Type B pancreatic cell (in vitro differentiated cells): Measurements from ENCODE around the gene TMEM190. TPM values are rescaled to one million over a fixed set of nuclear protein-coding genes. Genes with fewer than 3 reads are reported as not detected.

ENCODE experiments used
- DNase-seq: peaks from one replicate; pipeline ENCODE4 v3.0.0; 2021; ENCODE audit warnings: mixed read lengths; ENCODE audit not compliant: unreplicated experiment; ENCODE audit errors: extremely low spot score
- H3K27ac Mint-ChIP-seq: 2 replicates; pipeline ENCODE4 v1.8.0; 2021; ENCODE audit warnings: mild to moderate bottlenecking, mixed read lengths
- H3K27me3 Mint-ChIP-seq: 2 replicates; pipeline ENCODE4 v1.8.0; 2021; ENCODE audit warnings: mixed read lengths
- H3K36me3 Mint-ChIP-seq: 2 replicates; pipeline ENCODE4 v1.8.0; 2021; ENCODE audit warnings: mixed read lengths
- H3K4me1 Mint-ChIP-seq: one replicate; pipeline ENCODE4 v1.8.0; 2021; ENCODE audit warnings: mixed read lengths; ENCODE audit not compliant: unreplicated experiment
- H3K4me3 Mint-ChIP-seq: 2 replicates; pipeline ENCODE4 v1.8.0; 2021; ENCODE audit warnings: mild to moderate bottlenecking, mixed read lengths
- H3K9me3 Mint-ChIP-seq: 2 replicates; pipeline ENCODE4 v1.8.0; 2021; ENCODE audit warnings: mixed read lengths
- total RNA-seq: library from RNA; stranded (reverse); gene quantifications from 2 replicates; pipeline ENCODE4 v1.2.1, GENCODE V29; 2021; ENCODE audit warnings: low replicate concordance
- TF ChIP-seq, protein P1 (sequence below): fragments of 200-600 bp; sonication (generic); conservative IDR thresholded peaks from 2 replicates; pipeline ENCODE4 v1.5.0; 2021; ENCODE audit warnings: antibody characterized with exemption, mild to moderate bottlenecking

Gene TMEM190
- total RNA-seq, 1 donor from 2014 or later, result 2.8 TPM

DNA sequence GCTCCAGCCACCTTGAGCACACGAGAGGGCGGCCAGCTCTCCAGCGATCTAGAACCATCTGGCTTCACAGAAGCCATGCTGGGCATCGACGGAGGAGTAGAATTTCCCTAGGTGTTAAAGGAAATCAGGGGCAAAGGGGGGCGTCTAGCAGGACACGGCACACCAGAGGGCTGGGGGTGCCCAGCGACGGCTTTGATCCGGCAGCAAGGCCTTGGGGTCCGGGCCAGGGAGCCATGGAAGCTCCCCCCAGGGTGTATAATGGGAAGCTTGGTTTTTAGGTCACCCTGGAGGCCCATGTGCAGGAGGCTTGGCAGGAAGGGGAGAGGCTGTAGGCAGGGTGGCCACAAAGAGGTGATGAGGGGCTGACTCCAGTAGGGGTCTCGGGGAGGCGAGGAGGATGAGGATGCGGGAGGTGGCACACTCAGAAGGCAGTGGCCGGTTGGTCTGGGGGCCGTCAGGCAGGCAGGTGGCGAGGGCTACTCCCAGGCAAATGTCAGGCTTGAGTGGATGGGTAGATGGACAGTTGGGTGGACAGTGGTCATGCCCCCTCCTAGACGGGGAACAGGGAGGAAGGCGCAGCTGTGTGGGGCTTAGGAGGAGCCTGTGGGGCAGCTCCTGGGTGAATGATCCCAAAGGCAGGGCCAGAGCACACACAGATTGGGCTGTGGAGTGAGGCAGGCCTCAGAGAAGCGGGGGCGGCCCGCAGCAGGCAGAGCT is 31.4 kb upstream of the TMEM190 start:
- TF ChIP-seq, protein P1, sequence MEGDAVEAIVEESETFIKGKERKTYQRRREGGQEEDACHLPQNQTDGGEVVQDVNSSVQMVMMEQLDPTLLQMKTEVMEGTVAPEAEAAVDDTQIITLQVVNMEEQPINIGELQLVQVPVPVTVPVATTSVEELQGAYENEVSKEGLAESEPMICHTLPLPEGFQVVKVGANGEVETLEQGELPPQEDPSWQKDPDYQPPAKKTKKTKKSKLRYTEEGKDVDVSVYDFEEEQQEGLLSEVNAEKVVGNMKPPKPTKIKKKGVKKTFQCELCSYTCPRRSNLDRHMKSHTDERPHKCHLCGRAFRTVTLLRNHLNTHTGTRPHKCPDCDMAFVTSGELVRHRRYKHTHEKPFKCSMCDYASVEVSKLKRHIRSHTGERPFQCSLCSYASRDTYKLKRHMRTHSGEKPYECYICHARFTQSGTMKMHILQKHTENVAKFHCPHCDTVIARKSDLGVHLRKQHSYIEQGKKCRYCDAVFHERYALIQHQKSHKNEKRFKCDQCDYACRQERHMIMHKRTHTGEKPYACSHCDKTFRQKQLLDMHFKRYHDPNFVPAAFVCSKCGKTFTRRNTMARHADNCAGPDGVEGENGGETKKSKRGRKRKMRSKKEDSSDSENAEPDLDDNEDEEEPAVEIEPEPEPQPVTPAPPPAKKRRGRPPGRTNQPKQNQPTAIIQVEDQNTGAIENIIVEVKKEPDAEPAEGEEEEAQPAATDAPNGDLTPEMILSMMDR, result no peak
- Mint-ChIP-seq H3K27ac (peak overlapping the region; percentile 21), H3K36me3 (no peaks in the 10 kb centered on the region), H3K27me3 (no peaks in the 10 kb centered on the region), H3K9me3 (no peaks in the 10 kb centered on the region), H3K4me1 (peaks cover 15% of the 10 kb centered on the region), H3K4me3 (no peak overlapping the region)
- no peak for DNase-seq

DNA sequence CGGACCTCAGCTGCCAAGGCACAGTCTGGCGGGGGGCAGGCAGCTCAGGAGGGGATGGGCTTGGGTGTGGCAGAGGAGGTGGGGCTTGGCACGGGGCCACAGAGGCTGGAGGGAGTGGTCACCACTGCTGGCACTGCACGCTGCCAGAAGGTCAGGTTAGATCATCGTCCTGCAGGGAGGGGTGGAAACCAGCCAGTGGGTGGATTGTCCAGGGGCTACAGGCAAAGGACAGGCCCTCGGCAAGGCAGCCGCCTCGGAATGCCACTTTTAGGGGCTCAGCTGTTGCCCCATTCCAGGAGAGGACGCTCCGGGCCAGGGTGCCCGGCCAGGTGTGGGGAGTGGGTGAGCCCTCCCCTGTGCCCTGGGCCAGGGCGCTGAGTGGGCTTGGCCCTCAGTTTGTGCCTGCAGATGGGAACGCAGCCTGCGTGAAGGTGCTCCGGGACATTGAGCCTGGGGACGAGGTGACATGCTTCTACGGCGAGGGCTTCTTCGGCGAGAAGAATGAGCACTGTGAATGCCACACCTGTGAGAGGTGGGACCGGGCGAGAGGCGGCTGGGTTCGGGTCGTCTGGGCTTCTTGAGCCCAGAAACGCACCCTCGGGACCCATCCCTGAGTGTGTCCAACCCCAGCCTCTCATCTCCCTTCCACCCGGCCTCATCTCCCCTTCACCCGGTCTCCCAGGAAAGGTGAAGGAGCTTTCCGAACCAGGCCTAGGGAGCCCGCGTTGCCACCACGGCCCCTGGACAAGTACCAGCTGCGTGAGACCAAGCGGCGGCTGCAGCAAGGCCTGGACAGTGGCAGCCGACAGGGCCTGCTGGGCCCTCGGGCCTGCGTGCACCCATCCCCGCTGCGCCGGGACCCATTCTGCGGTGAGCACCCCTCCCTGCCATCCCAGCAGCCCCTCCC is 30.6 kb upstream of the TMEM190 start:
- Mint-ChIP-seq H3K9me3 (no peaks in the 10 kb centered on the region), H3K27ac (no peak overlapping the region), H3K36me3 (no peaks in the 10 kb centered on the region), H3K27me3 (peaks cover 8% of the 10 kb centered on the region), H3K4me3 (no peak overlapping the region), H3K4me1 (peaks cover 15% of the 10 kb centered on the region)
- TF ChIP-seq, protein P1, result no peak
- no peak for DNase-seq

DNA sequence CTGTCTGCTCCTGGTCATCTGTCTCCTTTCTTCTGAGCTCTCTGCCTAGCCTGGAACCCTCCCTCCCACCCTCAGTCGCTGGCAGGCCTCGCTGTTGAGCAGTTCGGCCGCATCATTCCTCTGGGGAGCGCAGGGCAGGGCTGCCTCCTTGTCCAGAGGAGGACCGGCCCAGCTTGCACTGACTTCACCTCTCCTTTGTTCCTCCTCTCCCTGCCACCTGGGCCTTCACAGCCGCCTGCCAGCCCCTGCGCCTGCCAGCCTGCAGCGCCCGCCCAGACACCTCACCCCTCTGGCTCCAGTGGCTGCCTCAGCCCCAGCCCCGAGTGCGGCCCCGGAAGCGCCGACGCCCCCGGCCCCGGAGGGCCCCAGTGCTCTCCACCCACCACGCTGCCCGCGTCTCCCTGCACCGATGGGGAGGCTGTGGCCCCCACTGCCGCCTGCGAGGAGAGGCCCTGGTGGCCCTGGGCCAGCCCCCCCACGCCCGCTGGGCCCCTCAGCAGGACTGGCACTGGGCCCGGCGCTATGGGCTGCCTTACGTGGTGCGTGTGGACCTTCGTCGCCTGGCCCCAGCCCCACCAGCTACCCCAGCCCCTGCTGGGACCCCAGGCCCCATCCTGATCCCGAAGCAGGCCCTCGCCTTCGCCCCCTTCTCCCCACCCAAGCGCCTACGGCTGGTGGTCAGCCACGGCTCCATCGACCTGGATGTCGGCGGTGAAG is 29.7 kb upstream of the TMEM190 start:
- no peak for DNase-seq
- no peak overlapping the region for H3K27ac Mint-ChIP-seq
- H3K4me1 Mint-ChIP-seq, result peaks cover 15% of the 10 kb centered on the region
- no peaks in the 10 kb centered on the region for H3K36me3 Mint-ChIP-seq
- H3K4me3 Mint-ChIP-seq, result no peak overlapping the region
- H3K9me3 Mint-ChIP-seq, result no peaks in the 10 kb centered on the region
- TF ChIP-seq, protein P1, result no peak
- H3K27me3 Mint-ChIP-seq, result peaks cover 16% of the 10 kb centered on the region

DNA sequence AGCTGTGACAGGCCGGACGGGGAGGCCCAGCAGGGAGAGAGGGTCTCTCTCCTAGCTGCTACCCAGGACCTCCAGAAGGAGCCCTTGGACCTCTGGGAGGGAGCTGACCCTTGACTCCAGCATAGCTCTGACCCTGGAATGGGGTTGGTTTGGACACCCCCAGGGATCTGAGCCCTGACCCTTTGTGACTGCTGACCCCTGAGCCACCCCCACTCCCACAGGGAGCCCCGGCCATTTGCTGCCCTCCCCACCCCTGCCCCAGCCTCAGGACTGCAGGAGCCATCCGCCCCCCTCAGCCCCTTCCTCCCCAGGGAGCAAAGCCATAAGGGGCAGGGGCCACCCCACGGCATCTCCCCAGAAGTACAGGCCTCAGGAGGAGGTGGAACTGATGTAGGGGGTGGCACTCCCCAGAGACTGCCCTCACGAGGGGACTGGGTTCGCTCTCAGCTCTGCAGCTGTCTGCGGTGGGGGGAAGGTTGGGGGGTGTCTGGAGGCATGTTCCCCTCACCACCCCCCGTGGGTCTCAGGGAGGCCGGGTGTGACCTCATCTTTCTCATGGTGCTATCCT is 29.1 kb upstream of the TMEM190 start:
- Mint-ChIP-seq H3K36me3 (no peaks in the 10 kb centered on the region), H3K9me3 (no peaks in the 10 kb centered on the region), H3K4me1 (peaks cover 15% of the 10 kb centered on the region), H3K4me3 (no peak overlapping the region), H3K27me3 (peaks cover 22% of the 10 kb centered on the region), H3K27ac (no peak overlapping the region)
- DNase-seq, result no peak
- TF ChIP-seq, protein P1, result no peak

DNA sequence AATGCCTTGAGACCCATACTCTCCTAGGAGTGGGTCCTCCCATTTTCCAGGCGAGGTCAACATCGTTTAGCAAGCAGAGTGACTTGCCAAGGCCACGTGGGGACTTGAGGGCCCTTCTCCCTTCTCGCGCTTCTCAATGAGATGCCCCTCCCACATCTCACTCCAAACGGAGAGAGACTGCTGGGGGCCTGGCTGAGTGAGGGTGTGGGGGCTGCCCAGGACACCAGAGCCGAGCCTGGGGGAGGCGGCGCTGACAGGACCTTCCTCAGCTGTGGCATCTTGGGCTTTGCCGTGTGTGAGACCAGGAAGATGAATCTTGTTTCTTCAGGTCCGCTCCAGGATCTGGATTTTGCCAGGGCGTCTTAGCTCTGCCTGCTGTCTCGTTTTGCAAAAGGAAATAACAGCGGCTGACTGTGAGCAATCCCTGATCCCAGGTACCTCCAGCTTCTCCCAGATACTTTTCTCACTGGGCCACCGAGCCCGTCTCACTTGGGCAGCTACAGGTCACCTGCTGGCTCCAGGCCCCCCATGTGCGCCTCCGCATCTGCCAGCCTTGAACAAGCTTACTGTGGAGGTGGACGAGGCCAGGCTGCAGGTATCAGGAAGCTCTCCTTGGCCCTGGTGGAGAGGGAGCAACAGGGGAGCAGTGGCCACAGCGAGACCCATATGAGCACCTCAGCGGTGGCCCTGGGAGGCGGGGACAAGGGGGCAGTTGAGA is 28.1 kb upstream of the TMEM190 start:
- peaks cover 32% of the 10 kb centered on the region for H3K27me3 Mint-ChIP-seq
- no peak overlapping the region for H3K4me3 Mint-ChIP-seq

More for the DNA sequence above, 28.1 kb upstream of the TMEM190 start:
- no peak for DNase-seq
- no peaks in the 10 kb centered on the region for H3K9me3 Mint-ChIP-seq
- H3K4me1 Mint-ChIP-seq, result peaks cover 15% of the 10 kb centered on the region
- H3K36me3 Mint-ChIP-seq, result no peaks in the 10 kb centered on the region
- TF ChIP-seq, protein P1, result no peak
- no peak overlapping the region for H3K27ac Mint-ChIP-seq
